ENCODE measurements around the gene FOXP1.
A peak's percentile ranks its signal among the peaks of the same experiment; 100 is the strongest.
"Not testable (repeated sequence)": the region's sequence is repeated elsewhere in the genome, so short reads cannot be mapped to it uniquely, and the experiment has no call there.

FOXP1 gene

GRCh38 chr3:71435836-71436235 is 147.7 kb downstream of the FOXP1 start:
- DNase-seq, H3K27me3 Mint-ChIP-seq, H3K9me3 Mint-ChIP-seq, H3K4me3 Mint-ChIP-seq: not testable (repeated sequence)
- peaks cover 11% of the 10 kb centered on the region for H3K36me3 Mint-ChIP-seq (ENCODE audit: low read depth)
- H3K27ac Mint-ChIP-seq: peak overlapping the region; percentile 78
- peaks cover 90% of the 10 kb centered on the region for H3K4me1 Mint-ChIP-seq (ENCODE audit: low read depth)

GRCh38 chr3:71433631-71434030 is 149.9 kb downstream of the FOXP1 start:
- no peaks in the 10 kb centered on the region for H3K9me3 Mint-ChIP-seq
- H3K27me3 Mint-ChIP-seq: no peaks in the 10 kb centered on the region
- peaks cover 11% of the 10 kb centered on the region for H3K36me3 Mint-ChIP-seq (ENCODE audit: low read depth)
- H3K27ac Mint-ChIP-seq: peak overlapping the region; percentile 95
- H3K4me3 Mint-ChIP-seq: no peak overlapping the region
- DNase-seq: no peak
- peaks cover 91% of the 10 kb centered on the region for H3K4me1 Mint-ChIP-seq (ENCODE audit: low read depth)

- H3K27ac Mint-ChIP-seq: peak overlapping the region; percentile 95
- no peak overlapping the region for H3K4me3 Mint-ChIP-seq
- H3K27me3 Mint-ChIP-seq: no peaks in the 10 kb centered on the region
- H3K36me3 Mint-ChIP-seq (ENCODE audit: low read depth): peaks cover 7% of the 10 kb centered on the region
- H3K4me1 Mint-ChIP-seq (ENCODE audit: low read depth): peaks cover 91% of the 10 kb centered on the region
- DNase-seq: no peak
- no peaks in the 10 kb centered on the region for H3K9me3 Mint-ChIP-seq
These were observed 151.2 kb downstream of the FOXP1 start for GRCh38 chr3:71432044-71432975.

GRCh38 chr3:71430941-71431552 is 152.5 kb downstream of the FOXP1 start:
- Mint-ChIP-seq H3K9me3 (no peaks in the 10 kb centered on the region), H3K4me1 (ENCODE audit: low read depth) (peaks cover 88% of the 10 kb centered on the region), H3K4me3 (no peak overlapping the region), H3K27me3 (no peaks in the 10 kb centered on the region), H3K27ac (peak overlapping the region; percentile 95), H3K36me3 (ENCODE audit: low read depth) (peaks cover 3% of the 10 kb centered on the region)
- DNase-seq: no peak

- Mint-ChIP-seq H3K36me3 (ENCODE audit: low read depth) (peaks cover 15% of the 10 kb centered on the region), H3K4me3 (peak overlapping the region; percentile 44), H3K4me1 (ENCODE audit: low read depth) (peaks cover 94% of the 10 kb centered on the region), H3K9me3 (no peaks in the 10 kb centered on the region), H3K27me3 (no peaks in the 10 kb centered on the region), H3K27ac (peak overlapping the region; percentile 95)
- no peak for DNase-seq
These were observed 153.9 kb downstream of the FOXP1 start for GRCh38 chr3:71429597-71429988.

GRCh38 chr3:71428841-71429596 is 154.5 kb downstream of the FOXP1 start:
- Mint-ChIP-seq H3K4me1 (ENCODE audit: low read depth) (peaks cover 94% of the 10 kb centered on the region), H3K9me3 (no peaks in the 10 kb centered on the region), H3K4me3 (peak overlapping the region; percentile 65), H3K36me3 (ENCODE audit: low read depth) (peaks cover 18% of the 10 kb centered on the region), H3K27me3 (no peaks in the 10 kb centered on the region), H3K27ac (peak overlapping the region; percentile 95)
- DNase-seq: no peak

- Mint-ChIP-seq H3K9me3 (no peaks in the 10 kb centered on the region), H3K4me3 (no peak overlapping the region), H3K36me3 (ENCODE audit: low read depth) (peaks cover 18% of the 10 kb centered on the region), H3K27me3 (no peaks in the 10 kb centered on the region), H3K4me1 (ENCODE audit: low read depth) (peaks cover 93% of the 10 kb centered on the region), H3K27ac (peak overlapping the region; percentile 80)
- no peak for DNase-seq
These were observed 157.9 kb downstream of the FOXP1 start for GRCh38 chr3:71425491-71426071.

GRCh38 chr3:71423151-71423906 is 160.2 kb downstream of the FOXP1 start:
- Mint-ChIP-seq H3K4me3 (no peak overlapping the region), H3K4me1 (ENCODE audit: low read depth) (peaks cover 90% of the 10 kb centered on the region), H3K27me3 (no peaks in the 10 kb centered on the region), H3K36me3 (ENCODE audit: low read depth) (peaks cover 18% of the 10 kb centered on the region), H3K27ac (peak overlapping the region; percentile 95), H3K9me3 (no peaks in the 10 kb centered on the region)
- no peak for DNase-seq

- Mint-ChIP-seq H3K9me3 (no peaks in the 10 kb centered on the region), H3K4me3 (peak overlapping the region; percentile 55), H3K27me3 (no peaks in the 10 kb centered on the region), H3K27ac (peak overlapping the region; percentile 95), H3K4me1 (ENCODE audit: low read depth) (peaks cover 90% of the 10 kb centered on the region), H3K36me3 (ENCODE audit: low read depth) (peaks cover 16% of the 10 kb centered on the region)
- peak; percentile 70 for DNase-seq
These were observed 161.5 kb downstream of the FOXP1 start for GRCh38 chr3:71421820-71422566.

- Mint-ChIP-seq H3K27me3 (no peaks in the 10 kb centered on the region), H3K9me3 (no peaks in the 10 kb centered on the region), H3K27ac (peak overlapping the region; percentile 95), H3K4me1 (ENCODE audit: low read depth) (peaks cover 93% of the 10 kb centered on the region), H3K36me3 (ENCODE audit: low read depth) (peaks cover 15% of the 10 kb centered on the region), H3K4me3 (peak overlapping the region; percentile 55)
- peak; percentile 58 for DNase-seq
These were observed 162.1 kb downstream of the FOXP1 start for GRCh38 chr3:71421475-71421819.

- Mint-ChIP-seq H3K4me3 (no peak overlapping the region), H3K27me3 (no peaks in the 10 kb centered on the region), H3K4me1 (ENCODE audit: low read depth) (peaks cover 95% of the 10 kb centered on the region), H3K9me3 (no peaks in the 10 kb centered on the region), H3K27ac (peak overlapping the region; percentile 26), H3K36me3 (ENCODE audit: low read depth) (peaks cover 1% of the 10 kb centered on the region)
- DNase-seq: no peak
These were observed 164.2 kb downstream of the FOXP1 start for GRCh38 chr3:71419369-71419768.

- H3K9me3 Mint-ChIP-seq: no peaks in the 10 kb centered on the region
- H3K27ac Mint-ChIP-seq: peak overlapping the region; percentile 54
- no peak for DNase-seq
- no peaks in the 10 kb centered on the region for H3K36me3 Mint-ChIP-seq (ENCODE audit: low read depth)
- no peak overlapping the region for H3K4me3 Mint-ChIP-seq
- H3K27me3 Mint-ChIP-seq: no peaks in the 10 kb centered on the region
- peaks cover 94% of the 10 kb centered on the region for H3K4me1 Mint-ChIP-seq (ENCODE audit: low read depth)
These were observed 165.7 kb downstream of the FOXP1 start for GRCh38 chr3:71417791-71418190.

- Mint-ChIP-seq H3K9me3 (no peaks in the 10 kb centered on the region), H3K27me3 (no peaks in the 10 kb centered on the region), H3K36me3 (ENCODE audit: low read depth) (no peaks in the 10 kb centered on the region), H3K4me3 (peak overlapping the region; percentile 40), H3K27ac (peak overlapping the region; percentile 15), H3K4me1 (ENCODE audit: low read depth) (peaks cover 94% of the 10 kb centered on the region)
- no peak for DNase-seq
These were observed 166.7 kb downstream of the FOXP1 start for GRCh38 chr3:71416876-71417275.
